Measurements from ENCODE around the gene DNAJB8.

The DNAJB8 gene

DNA sequence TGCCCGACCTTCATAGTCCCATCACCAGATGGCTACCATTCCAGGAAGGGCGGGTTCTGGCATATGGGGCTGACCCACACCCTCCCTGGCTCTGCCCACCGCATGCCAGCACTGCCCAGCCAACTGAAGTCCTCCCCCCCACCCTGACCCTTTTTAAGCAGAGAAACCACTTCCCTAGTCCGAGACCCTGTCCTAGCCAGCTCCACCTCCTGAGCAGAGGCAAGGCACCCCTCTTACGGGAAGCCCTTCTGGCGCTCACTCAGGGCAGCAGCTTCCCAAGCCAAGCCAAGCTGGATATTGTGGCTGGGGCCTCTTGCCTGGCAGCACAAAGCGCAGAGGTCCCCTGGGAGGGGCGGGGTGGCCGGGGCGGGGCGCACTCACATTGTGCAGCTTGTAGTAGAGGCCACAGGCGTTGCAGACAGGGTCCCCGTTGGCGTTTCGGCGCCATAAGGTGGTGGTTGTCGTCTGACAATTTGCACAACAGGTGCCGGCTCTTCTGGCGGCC lies 14.8 kb upstream of the DNAJB8 start:
- H3K9me3 ChIP-seq (ENCODE audit: insufficient read depth, low read length, severe bottlenecking): no peaks in the 10 kb centered on the region
- no peak overlapping the region for H3K4me3 ChIP-seq (ENCODE audit: low read depth in 1 of 2, low read length in 2 of 2)
- H2AFZ ChIP-seq (ENCODE audit: low read depth, low read length): no peak overlapping the region
- no peak overlapping the region for H3K4me2 ChIP-seq (ENCODE audit: insufficient read depth, low read length)
- no peak overlapping the region for H3K27ac ChIP-seq (ENCODE audit: low read length)
- H3K79me2 ChIP-seq (ENCODE audit: insufficient read depth, low read length): no peaks in the 10 kb centered on the region
- H3K4me1 ChIP-seq (ENCODE audit: insufficient read depth, low read length): no peaks in the 10 kb centered on the region
- ATAC-seq (ENCODE audit: insufficient read depth, low read depth) (no peak), DNase-seq (no peak)
- no peak overlapping the region for H3K9ac ChIP-seq (ENCODE audit: low read depth, low read length)
- no peak for TF ChIP-seq CTCF (IDR thresholded peaks at IDR 0.05; ENCODE audit: borderline replicate concordance, extremely low read depth, low read length, poor library complexity, severe bottlenecking)
- no peak for TF ChIP-seq EZH2 (IDR thresholded peaks at IDR 0.05; ENCODE audit: borderline replicate concordance, low read depth, low read length, severe bottlenecking)
- peaks cover 9% of the 10 kb centered on the region for H4K20me1 ChIP-seq (ENCODE audit: insufficient read depth, low read length)
- peaks cover 47% of the 10 kb centered on the region for H3K27me3 ChIP-seq (ENCODE audit: insufficient read depth, low read length, poor library complexity)
- H3K36me3 ChIP-seq (ENCODE audit: insufficient read depth, low read length): no peaks in the 10 kb centered on the region

- Histone ChIP-seq H3K9me3 (ENCODE audit: insufficient read depth, low read length, severe bottlenecking) (no peaks in the 10 kb centered on the region), H3K27ac (ENCODE audit: low read length) (no peak overlapping the region), H3K4me1 (ENCODE audit: insufficient read depth, low read length) (no peaks in the 10 kb centered on the region), H4K20me1 (ENCODE audit: insufficient read depth, low read length) (peaks cover 6% of the 10 kb centered on the region), H3K9ac (ENCODE audit: low read depth, low read length) (no peak overlapping the region), H3K4me2 (ENCODE audit: insufficient read depth, low read length) (no peak overlapping the region), H3K36me3 (ENCODE audit: insufficient read depth, low read length) (no peaks in the 10 kb centered on the region), H3K27me3 (ENCODE audit: insufficient read depth, low read length, poor library complexity) (peaks cover 42% of the 10 kb centered on the region), H2AFZ (ENCODE audit: low read depth, low read length) (no peak overlapping the region), H3K4me3 (ENCODE audit: low read depth in 1 of 2, low read length in 2 of 2) (no peak overlapping the region), H3K79me2 (ENCODE audit: insufficient read depth, low read length) (no peaks in the 10 kb centered on the region)
- no peak for ATAC-seq (ENCODE audit: insufficient read depth, low read depth)
- DNase-seq: no peak
- TF ChIP-seq CTCF (IDR thresholded peaks at IDR 0.05; ENCODE audit: borderline replicate concordance, extremely low read depth, low read length, poor library complexity, severe bottlenecking) (no peak), EZH2 (IDR thresholded peaks at IDR 0.05; ENCODE audit: borderline replicate concordance, low read depth, low read length, severe bottlenecking) (no peak)
These were observed 14.2 kb upstream of the DNAJB8 start for GRCh38 chr3:128480717-128481437.

GRCh38 chr3:128480278-128480677 lies 13.6 kb upstream of the DNAJB8 start:
- no peaks in the 10 kb centered on the region for H3K79me2 ChIP-seq (ENCODE audit: insufficient read depth, low read length)
- no peak overlapping the region for H3K27ac ChIP-seq (ENCODE audit: low read length)
- no peak overlapping the region for H3K4me2 ChIP-seq (ENCODE audit: insufficient read depth, low read length)
- no peak overlapping the region for H2AFZ ChIP-seq (ENCODE audit: low read depth, low read length)
- no peaks in the 10 kb centered on the region for H3K36me3 ChIP-seq (ENCODE audit: insufficient read depth, low read length)
- H4K20me1 ChIP-seq (ENCODE audit: insufficient read depth, low read length): peaks cover 9% of the 10 kb centered on the region
- H3K4me3 ChIP-seq (ENCODE audit: low read depth in 1 of 2, low read length in 2 of 2): no peak overlapping the region
- no peak overlapping the region for H3K9ac ChIP-seq (ENCODE audit: low read depth, low read length)
- TF ChIP-seq CTCF (IDR thresholded peaks at IDR 0.05; ENCODE audit: borderline replicate concordance, extremely low read depth, low read length, poor library complexity, severe bottlenecking): no peak
- no peak for TF ChIP-seq EZH2 (IDR thresholded peaks at IDR 0.05; ENCODE audit: borderline replicate concordance, low read depth, low read length, severe bottlenecking)
- ATAC-seq (ENCODE audit: insufficient read depth, low read depth) (no peak), DNase-seq (no peak)
- H3K4me1 ChIP-seq (ENCODE audit: insufficient read depth, low read length): no peaks in the 10 kb centered on the region
- peaks cover 43% of the 10 kb centered on the region for H3K27me3 ChIP-seq (ENCODE audit: insufficient read depth, low read length, poor library complexity)
- H3K9me3 ChIP-seq (ENCODE audit: insufficient read depth, low read length, severe bottlenecking): no peaks in the 10 kb centered on the region

All from DND-41 (cell line).